ENCODE data around the gene AGMO. TPM values are rescaled to one million over a fixed set of nuclear protein-coding genes. Genes with fewer than 3 reads are reported as not detected.

Gene AGMO
- total RNA-seq, 1 donor from 2014 or later = 0.41 TPM

GRCh38 chr7:15215616-15216015 lies 346.2 kb downstream of the AGMO start:
- peak; percentile 11 for DNase-seq

DNA sequence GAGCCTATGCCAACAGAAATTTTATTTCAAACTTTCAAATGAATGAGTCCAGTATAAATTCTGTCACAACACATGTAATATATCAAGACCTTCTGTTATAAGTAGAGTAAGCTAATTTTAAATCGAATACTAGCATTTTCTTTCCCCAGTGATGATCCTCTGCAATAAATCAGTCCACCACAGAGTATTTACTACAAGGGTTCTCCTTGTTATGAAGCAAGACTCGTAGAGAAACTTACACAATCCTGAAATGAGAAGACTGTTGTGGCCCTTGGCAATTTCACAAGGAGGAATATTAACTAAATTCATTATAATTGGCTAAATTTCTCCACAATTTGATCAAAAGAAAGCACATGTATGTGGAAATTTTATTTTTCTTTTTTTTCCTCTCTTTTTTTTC lies 346.8 kb downstream of the AGMO start:
- DNase-seq = no peak

GRCh38 chr7:15213093-15213492 lies 348.7 kb downstream of the AGMO start:
- DNase-seq = no peak

GRCh38 chr7:15209429-15209828 lies 352.4 kb downstream of the AGMO start:
- DNase-seq = peak; percentile 24

- no peak for DNase-seq
Observed at GRCh38 chr7:15204421-15204820, 357.4 kb downstream of the AGMO start.

DNA sequence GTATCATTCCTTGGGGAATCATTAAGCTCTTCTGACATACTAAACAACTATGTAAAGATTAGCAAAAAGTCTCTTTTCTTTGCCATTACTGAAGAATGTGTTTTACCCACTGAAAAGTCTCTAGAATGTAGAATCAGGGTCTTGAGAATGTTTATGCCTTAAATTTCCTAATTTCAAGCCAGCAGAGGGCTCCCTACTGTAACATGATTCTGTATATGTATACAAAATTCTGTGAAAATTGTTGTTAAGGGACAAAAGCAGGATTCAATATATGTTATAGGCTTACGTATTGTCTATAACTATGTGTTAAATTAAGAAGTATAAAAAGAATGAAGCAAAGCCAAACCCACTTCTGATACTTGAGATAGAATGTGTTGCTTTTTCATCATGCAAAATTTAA lies 362.3 kb downstream of the AGMO start:
- peak; percentile 64 for DNase-seq

DNA sequence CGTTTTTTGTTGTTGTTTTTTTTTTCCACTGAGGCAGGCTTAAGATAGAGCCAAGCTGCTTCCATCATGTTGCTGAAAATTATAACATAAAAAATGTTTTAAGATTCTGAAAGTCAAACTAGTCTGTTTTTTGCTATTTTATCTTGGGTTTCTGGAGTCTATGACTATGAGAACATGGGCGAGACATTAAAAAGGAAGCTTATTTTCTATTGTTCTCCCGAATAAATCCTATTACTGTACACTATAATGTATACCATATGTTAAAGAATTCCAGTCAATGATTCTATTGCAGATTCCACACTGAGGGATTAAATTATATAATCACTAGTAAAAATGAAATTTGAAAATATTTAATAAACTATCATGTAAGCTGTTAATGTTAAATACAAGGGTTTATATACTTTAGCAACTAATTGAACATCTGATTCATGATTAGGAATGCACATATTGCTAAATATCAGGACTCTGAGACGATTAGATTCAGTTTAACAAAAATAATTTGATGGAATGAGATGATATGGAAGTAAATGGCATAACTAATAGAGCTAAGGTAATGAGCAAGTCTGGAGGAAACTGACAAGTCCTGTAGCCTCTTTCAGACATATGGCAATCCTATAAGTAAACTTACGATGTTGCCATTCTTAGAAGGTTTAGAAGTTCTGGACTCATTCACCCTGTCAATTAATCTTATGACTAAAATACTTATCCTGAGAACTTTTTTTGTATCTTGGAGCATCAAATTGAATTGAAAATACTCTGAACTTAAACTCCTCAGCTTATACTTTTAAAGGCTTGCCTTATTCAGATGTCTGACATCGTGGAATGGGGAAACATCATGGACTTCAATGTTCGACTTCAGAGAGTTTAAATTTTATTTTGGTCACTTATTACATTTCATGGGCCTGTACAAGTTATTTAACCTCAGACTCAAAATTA lies 364.5 kb downstream of the AGMO start:
- DNase-seq = no peak

DNA sequence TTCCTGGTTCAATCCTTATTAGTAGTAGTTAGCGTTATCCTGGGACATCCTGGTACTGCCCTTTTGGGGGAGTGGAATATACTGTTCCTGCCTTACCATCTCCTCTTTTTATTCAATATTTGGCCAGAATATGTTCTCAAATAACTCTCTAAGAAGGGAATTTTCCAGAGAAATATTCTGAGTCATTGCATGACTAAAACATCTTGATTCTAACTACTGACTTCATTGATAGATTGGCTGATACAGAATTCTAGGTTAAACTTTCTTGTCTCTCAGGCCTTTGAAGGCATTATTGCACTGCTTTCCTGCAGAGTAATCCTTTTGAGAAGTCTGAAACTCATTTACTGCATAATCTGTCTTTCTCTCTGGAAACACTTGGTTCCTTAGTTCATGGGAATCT lies 383.8 kb downstream of the AGMO start:
- no peak for DNase-seq

- DNase-seq = no peak
Observed at GRCh38 chr7:15176089-15176488, 385.7 kb downstream of the AGMO start.

GRCh38 chr7:15175152-15175551 lies 386.7 kb downstream of the AGMO start:
- no peak for DNase-seq

DNA sequence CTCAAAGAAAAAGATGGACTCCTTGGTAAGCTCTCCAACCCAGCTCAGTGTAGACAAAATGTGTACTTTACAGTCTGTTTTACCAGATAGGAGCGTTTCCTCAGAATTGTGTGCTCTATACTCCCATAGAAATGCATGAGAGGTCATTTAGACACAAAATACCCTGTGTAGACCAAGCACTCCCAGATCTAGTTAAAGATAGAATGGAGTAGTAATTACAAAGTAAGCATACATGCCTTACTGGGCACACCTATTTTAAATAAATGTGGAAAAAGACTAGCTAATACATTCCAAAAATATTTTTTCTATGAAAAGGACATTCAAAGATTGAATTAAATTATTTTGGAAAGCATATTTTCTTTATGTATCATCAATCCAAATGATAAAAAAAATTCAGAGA lies 387.3 kb downstream of the AGMO start:
- no peak for DNase-seq

GRCh38 chr7:15168489-15168888 lies 393.3 kb downstream of the AGMO start:
- DNase-seq = no peak

DNA sequence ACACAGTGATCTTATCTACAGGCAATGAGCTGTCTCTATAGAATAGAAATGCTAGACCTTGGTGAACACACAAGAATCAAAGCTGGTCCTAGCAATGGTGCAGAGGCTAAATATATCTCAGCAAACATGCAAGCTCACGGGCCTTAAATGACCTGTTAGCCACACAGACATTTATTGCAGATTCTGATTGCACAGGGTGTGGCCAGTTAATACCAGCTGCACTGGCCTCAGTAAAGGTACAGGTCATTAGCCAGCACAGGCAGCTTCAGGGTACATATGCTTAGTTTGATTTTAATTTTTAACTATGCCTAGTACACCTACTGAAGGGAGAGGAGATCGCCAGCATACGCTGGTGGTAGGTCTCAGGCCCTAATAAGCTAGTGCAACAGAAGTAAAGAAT lies 393.9 kb downstream of the AGMO start:
- no peak for DNase-seq

- DNase-seq = no peak
Observed at GRCh38 chr7:15166620-15167019, 395.2 kb downstream of the AGMO start.

- peak; percentile 20 for DNase-seq
Observed at GRCh38 chr7:15159261-15159660, 402.6 kb downstream of the AGMO start.

DNA sequence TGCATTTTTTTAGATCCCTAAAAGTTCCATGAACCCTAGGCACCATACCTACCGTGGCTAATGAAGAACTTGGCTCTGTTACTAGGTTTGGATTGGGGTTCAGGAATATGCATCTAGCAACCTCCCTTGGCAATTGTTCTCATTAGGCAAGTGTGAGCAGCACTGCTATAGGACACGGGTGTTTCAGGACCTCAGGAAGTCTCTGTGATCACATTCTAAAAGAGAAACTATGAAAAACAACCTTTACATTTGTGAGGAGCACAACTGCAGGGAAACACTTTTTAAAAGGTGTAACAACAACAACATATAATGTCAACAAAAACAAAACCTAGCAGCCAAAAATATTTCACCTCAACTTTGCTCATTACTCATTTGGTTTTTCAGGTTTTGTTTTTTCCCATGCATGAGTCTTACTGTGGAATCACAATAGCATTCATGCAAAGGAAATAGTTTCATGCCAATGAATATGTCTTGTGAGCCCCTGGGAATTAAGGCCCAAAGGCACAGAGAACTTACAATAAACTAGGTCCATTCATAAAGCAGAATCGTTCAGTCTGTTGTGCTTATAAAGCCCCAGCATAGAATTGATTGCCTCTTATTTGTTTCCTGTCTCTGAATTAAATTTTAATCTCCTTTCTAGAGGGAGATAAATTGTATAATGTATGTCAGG lies 403.5 kb downstream of the AGMO start:
- DNase-seq = no peak

Other genes starting within 250 kb of the AGMO start
- 53.2 TPM for gene MEOX2, start 124.7 kb upstream of the AGMO start, total RNA-seq

Data from tongue (tissue), 2 donors.